ENCODE data around the gene UCN2. TPM values are rescaled to one million over a fixed set of nuclear protein-coding genes. Genes with fewer than 3 reads are reported as not detected.

Gene UCN2
- total RNA-seq, 4 donors from 2014 or later, result 0.49 TPM; not detected in 3

DNA sequence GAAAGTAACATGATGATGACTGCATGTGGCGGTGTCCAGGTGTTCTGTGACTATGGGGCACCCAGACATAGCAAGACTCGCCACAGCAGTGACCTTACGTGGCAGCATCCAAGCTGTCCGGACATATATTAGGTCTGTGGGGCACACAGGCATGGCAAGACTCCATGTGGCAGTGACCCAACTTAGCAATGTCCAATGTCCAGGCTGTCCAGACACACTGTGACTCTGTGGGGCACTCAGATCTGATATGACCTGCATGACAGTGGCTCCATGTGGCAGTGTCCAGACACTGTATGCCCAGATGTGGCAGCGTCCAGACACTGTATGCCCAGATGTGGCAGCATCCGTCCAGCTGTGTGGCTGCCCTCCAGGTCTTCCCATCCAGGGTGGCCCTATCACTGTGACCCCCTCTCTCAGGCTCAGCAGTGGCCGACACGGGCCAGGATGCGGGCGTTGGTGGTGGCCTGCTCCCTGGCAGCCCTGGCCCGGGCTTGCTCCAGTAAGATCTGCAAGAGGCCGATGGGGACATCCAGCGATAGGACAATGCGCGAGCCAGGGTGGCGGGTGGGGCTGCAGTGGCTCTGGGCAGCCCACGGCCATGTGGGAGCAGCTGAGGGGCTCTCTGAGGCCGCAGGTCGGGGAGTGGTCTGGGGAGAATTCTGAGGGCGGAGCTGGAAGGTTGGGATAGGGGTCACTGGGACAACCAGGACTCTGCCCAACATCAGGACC, 1.1 kb downstream of the UCN2 start:
- Histone ChIP-seq H3K27ac (no peak overlapping the region), H3K4me3 (no peak overlapping the region), H3K36me3 (no peaks in the 10 kb centered on the region), H3K9me3 (no peaks in the 10 kb centered on the region), H3K27me3 (no peaks in the 10 kb centered on the region), H3K4me1 (no peaks in the 10 kb centered on the region)
- DNase-seq, result no peak
- TF ChIP-seq POLR2A (IDR thresholded peaks at IDR 0.05), result no peak
- TF ChIP-seq, protein P1, sequence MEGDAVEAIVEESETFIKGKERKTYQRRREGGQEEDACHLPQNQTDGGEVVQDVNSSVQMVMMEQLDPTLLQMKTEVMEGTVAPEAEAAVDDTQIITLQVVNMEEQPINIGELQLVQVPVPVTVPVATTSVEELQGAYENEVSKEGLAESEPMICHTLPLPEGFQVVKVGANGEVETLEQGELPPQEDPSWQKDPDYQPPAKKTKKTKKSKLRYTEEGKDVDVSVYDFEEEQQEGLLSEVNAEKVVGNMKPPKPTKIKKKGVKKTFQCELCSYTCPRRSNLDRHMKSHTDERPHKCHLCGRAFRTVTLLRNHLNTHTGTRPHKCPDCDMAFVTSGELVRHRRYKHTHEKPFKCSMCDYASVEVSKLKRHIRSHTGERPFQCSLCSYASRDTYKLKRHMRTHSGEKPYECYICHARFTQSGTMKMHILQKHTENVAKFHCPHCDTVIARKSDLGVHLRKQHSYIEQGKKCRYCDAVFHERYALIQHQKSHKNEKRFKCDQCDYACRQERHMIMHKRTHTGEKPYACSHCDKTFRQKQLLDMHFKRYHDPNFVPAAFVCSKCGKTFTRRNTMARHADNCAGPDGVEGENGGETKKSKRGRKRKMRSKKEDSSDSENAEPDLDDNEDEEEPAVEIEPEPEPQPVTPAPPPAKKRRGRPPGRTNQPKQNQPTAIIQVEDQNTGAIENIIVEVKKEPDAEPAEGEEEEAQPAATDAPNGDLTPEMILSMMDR (IDR thresholded peaks at IDR 0.05), result no peak
- intact Hi-C loops (cut with DNase I; ENCODE audit: low total_unique reads), result no loop called here

DNA sequence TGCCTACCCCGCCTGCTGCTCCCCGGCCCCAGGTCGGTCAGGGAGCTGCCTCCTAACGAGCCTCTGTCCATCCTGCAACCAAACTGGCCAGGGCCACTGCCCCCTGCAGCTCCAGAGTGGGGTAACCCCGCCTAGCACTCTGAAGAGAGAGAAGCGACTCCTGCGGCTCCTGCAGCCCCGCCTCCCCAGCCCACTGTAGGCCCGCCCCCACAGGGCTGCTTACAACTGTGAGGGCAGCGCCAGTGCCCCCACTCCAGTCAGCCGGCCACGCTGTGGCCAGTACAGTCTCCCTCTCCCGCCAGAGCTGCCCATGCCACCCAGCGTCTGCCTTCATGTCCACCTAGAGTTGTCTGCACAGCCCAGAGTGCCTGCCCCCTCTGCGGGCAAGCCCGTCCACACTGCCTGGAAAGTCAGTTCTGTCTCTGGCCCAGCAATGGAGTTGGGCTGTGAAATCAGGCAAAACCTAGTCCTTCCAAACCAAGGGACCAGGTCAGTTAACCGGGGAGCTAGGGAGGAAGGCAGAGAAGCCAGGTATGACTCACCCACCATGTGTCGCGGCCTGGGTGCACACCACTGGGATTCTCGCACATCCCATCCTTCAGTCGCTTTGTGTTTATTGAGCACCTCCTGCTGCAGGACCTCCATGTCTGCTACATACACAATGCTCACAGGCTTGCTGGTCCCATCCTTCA, 2.4 kb downstream of the UCN2 start:
- peak overlapping the region; percentile 40 to 73 for H3K27ac ChIP-seq

DNA sequence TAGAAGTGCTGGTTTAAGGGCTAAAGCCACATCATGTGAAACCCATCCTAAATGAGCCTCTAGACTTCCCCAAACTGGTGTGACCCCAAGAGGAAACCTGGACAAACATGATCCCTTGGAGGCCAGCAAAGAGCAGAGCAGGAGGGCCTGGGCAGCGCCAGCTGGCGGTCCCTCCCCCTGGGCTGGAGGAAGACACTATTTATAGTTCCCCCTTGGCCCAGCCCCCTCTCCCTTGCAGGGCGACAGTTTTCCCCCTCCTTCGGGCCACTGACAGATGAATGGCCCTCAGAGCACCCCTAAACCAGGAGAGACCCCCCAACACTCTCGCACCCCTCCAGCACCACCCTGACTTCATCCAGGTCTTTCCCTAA, 2.9 kb downstream of the UCN2 start:
- Histone ChIP-seq H3K36me3 (no peaks in the 10 kb centered on the region), H3K4me3 (peak overlapping the region; percentile 9 to 11), H3K27me3 (no peaks in the 10 kb centered on the region), H3K9me3 (no peaks in the 10 kb centered on the region), H3K27ac (peak overlapping the region; percentile 40 to 73), H3K4me1 (no peaks in the 10 kb centered on the region)
- DNase-seq, result no peak
- TF ChIP-seq, protein P1 (IDR thresholded peaks at IDR 0.05), result no peak
- TF ChIP-seq POLR2A (IDR thresholded peaks at IDR 0.05), result no peak
- intact Hi-C loops (cut with DNase I; ENCODE audit: low total_unique reads), result no loop called here

More for the DNA sequence above, 2.4 kb downstream of the UCN2 start:
- peak overlapping the region; percentile 9 to 11 for H3K4me3 ChIP-seq
- no peaks in the 10 kb centered on the region for H3K9me3 ChIP-seq
- H3K36me3 ChIP-seq, result no peaks in the 10 kb centered on the region
- TF ChIP-seq POLR2A (IDR thresholded peaks at IDR 0.05), result no peak
- TF ChIP-seq, protein P1 (IDR thresholded peaks at IDR 0.05), result peak in 2 of 4 experiments; percentile 39 to 42
- no peaks in the 10 kb centered on the region for H3K27me3 ChIP-seq
- peak; percentile 64 to 71 for DNase-seq
- intact Hi-C loops (cut with DNase I; ENCODE audit: low total_unique reads), result no loop called here
- no peaks in the 10 kb centered on the region for H3K4me1 ChIP-seq

DNA sequence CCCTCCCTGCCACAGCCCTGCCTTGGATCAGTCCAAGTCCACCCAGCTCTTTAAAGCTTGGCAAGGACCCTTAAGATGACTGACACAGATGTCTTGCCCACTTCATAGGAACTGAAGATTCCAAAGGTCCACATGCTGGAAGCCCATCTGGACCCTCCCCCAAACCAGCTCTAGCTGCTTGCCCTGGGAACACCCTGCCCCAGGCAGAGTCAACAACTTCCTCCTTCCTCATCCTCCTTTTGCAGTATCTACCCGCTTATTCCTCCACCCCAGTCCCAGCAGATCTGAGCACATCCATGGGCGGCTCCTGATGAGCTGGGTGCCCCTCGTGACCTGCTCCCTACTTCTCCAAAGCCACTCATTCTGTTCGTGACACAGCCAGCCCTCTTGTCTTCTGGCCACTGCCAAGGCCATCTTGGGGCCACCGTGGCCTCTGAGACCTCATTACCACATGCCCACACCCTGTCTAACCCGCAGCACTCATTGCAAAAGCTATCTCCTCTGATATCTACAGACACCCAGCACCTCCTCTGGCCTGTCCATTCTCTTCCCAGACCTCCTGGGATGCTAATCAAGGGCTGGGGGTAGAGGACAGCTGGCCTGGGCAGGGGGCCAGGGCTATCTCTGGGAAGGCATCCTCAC, 5.0 kb downstream of the UCN2 start:
- DNase-seq, result no peak
- no peak overlapping the region for H3K4me3 ChIP-seq
- intact Hi-C loops (cut with DNase I; ENCODE audit: low total_unique reads), result no loop called here
- no peaks in the 10 kb centered on the region for H3K36me3 ChIP-seq
- no peaks in the 10 kb centered on the region for H3K4me1 ChIP-seq
- H3K27ac ChIP-seq, result peak overlapping the region; percentile 23 to 59
- no peaks in the 10 kb centered on the region for H3K9me3 ChIP-seq
- no peak for TF ChIP-seq POLR2A (IDR thresholded peaks at IDR 0.05)
- TF ChIP-seq, protein P1 (IDR thresholded peaks at IDR 0.05), result no peak
- H3K27me3 ChIP-seq, result no peaks in the 10 kb centered on the region

Data from uterus (tissue), 4 donors.